NCI-H2081 (cell line): Measurements from ENCODE around the gene FANCD2.
"Not testable (repeated sequence)": the region's sequence is repeated elsewhere in the genome, so short reads cannot be mapped to it uniquely, and the experiment has no call there.

Experiments used
- DNase-seq, 2 experiments: peaks; one replicate each; lab custom pipeline; 2025; lab: John Stamatoyannopoulos, UW

Gene FANCD2

DNA sequence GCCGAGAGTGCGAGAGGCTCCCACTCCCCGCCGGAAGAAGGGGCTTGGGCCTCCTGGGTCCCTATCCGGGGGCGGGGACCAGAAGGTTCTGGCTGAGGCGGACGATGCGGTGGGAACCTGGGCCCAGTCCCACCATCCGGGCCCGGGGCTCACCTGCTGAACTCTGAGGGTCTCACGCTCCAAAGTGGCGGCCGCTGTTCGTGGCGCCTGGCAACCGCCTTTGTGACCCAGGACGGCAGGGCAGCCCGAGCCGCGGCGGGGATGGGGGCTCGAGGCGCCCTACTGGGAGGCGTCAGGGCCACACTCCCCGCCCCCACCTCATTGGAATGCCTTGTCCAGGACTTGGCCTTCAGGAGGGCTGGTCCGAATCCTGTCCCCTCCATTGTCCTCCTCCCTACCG, 81.9 kb downstream of the FANCD2 start, which contains the start of gene FANCD2OS:
Gene FANCD2OS, minus strand, starts transcription at position 165 of the 400 bp plus-strand sequence. CDS start 3,481 bp downstream, outside the sequence.
- no peak for DNase-seq

DNA sequence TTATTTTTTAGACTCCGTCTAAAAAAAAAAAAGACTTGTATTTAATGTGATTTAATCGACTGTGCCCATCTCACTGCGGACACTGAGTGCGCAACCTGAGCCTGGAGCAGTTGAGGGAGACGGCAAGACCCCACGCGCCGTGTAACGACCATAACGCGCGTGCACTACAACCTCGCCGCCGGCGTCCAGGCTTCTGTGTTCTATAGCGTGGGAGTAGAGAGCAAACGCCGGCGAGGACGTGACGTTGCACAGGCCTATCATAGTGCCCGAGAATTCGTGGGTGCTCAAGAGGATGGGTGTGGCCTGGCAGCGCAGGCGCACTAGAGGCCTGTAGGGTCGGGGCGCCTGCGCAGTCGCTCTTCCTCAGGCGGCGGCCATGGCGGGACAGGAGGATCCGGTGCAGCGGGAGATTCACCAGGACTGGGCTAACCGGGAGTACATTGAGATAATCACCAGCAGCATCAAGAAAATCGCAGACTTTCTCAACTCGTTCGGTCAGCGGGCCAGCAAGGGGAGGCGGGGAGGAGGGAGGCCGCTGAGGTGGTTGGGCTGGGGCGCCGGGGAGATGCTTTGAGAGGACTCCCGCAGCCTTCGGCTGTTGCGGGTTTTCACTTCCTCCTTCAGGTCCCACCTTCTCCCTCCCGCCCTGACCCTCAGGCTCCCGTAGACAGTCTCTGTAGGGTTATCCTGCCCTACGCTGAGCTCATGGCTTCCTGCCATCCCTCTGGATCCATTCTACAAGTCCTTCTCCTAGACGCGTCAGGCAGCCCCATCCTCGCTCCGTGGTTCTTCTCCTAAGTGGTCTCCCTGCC, 89.3 kb downstream of the FANCD2 start, which contains the start of gene BRK1:
Gene BRK1, plus strand, starts transcription at position 350 of the 812 bp plus-strand sequence. Its CDS starts 27 bp downstream, at position 377.
- peak; percentile 88 to 92 for DNase-seq

GRCh38 chr3:10116138-10116460, 89.9 kb downstream of the FANCD2 start:
- DNase-seq: peak in 1 of 2 experiments; percentile 27

GRCh38 chr3:10116928-10117327, 90.7 kb downstream of the FANCD2 start:
- no peak for DNase-seq

- no peak for DNase-seq
Measured at GRCh38 chr3:10119376-10119775, 93.1 kb downstream of the FANCD2 start.

DNA sequence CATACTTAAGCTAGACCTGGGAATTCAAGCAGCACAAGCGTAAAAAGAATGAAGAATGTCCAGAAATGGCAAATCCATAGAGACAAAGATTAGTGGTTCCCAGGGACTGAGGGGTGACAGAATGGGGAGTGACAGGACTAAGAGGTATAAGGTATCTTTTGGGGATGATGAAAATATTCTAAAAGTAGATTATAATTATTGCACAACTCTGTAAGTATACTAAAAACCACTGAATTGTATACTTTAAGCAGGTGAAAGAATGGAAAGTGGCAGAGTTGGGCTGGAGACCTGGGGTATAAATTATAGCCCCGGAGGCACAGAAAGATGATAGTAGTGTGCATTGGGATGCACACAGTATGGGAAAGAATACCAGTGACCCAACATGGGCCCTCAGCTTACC, 94.8 kb downstream of the FANCD2 start:
- no peak for DNase-seq

DNA sequence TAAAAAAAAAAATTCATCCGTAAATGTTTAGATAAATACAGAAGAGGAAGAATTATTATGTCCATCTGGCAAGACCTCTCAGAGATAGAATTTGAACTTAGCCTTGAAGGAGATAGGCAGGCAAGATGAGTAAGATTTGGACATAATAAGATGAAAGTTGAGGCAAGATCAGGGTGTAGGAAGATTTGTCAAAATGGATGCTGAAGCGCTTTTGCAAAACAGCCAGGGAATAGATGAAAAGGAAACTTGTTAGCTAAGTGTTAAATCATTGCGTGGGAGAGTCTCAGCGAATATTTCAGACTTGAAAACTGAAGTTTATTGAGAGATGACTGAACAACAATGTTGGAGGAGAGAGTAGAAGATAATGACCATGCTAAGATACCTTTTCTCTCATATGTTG, 96.5 kb downstream of the FANCD2 start:
- DNase-seq: no peak

- DNase-seq: not testable (repeated sequence)
Measured at GRCh38 chr3:10135872-10136271, 109.6 kb downstream of the FANCD2 start.

DNA sequence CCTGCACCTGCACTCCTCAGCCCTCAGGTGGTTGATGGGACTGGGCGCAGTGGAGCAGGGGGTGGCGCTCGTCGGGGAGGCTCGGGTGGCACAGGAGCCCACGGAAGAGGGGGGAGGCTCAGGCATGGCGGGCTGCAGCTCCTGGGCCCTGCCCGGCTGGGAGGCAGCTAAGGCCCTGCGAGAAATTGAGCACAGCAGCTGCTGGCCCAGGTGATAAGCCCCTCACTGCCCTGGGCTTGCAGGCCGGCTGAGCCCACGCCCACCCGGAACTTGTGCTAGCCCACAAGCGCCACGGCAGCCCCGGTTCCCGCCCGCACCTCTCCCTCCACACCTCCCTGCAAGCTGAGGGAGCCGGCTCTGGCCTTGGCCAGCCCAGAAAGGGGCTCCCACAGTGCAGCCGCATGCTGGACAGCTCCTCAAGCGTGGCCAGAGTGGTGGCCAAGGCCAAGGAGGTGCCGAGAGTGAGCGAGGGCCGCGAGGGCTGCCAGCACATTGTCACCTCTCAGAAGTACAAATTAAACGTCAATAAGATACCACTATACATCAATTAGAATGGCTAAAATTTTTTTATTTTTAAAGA, 110.3 kb downstream of the FANCD2 start:
- no peak for DNase-seq

GRCh38 chr3:10137178-10137577, 110.9 kb downstream of the FANCD2 start:
- DNase-seq: no peak

GRCh38 chr3:10140996-10141546, 114.8 kb downstream of the FANCD2 start:
- no peak for DNase-seq

- DNase-seq: peak; percentile 16 to 34
Measured at GRCh38 chr3:10142707-10143560, 116.7 kb downstream of the FANCD2 start.

GRCh38 chr3:10145685-10146084, 119.4 kb downstream of the FANCD2 start:
- no peak for DNase-seq

DNA sequence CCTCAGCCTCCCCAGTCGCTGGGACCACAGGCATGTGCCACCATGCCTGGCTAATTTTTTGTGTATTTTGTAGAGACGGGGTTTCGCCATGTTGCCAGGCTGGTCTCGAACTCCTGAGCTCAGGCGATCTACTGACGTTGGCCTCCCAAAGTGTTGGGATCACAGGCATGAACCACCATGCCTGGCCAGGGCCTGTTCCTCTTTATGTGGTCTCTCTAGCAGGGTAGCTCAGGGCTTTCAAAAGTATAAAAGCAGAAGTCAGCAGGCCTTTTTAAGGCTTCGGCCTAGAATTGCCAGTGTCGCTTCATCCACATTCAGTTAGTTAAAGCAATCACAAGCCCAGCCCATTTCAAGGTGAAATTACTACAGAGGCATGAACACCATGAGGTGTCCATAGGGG, 123.0 kb downstream of the FANCD2 start:
- DNase-seq: no peak

GRCh38 chr3:10150987-10151386, 124.8 kb downstream of the FANCD2 start:
- no peak for DNase-seq
